Gastroesophageal sphincter (tissue), 4 donors: ENCODE data around the gene CCDC27. TPM values are rescaled to one million over a fixed set of nuclear protein-coding genes. Genes with fewer than 3 reads are reported as not detected.

Source experiments
- ATAC-seq: fragments of 150-250 bp; one replicate; pipeline ENCODE4 v1.9.1; 2016; ENCODE audit warnings: mild to moderate bottlenecking, moderate library complexity
- H3K27ac ChIP-seq, 4 donors: fragments of 200-600 bp; sonication (generic) in 3 of 4; 1 replicate in 3 of 4; 2 replicates in 1 of 4; pipeline ENCODE4 v1.5.1; 2016 to 2019
- H3K27me3 ChIP-seq: fragments of 200-600 bp; sonication (generic); one replicate; pipeline ENCODE4 v1.5.1; 2019
- H3K36me3 ChIP-seq, 2 donors: fragments of 200-600 bp; sonication (generic); one replicate each; pipeline ENCODE4 v1.5.1; 2019; ENCODE audit warnings: control low read depth in 1 of 2
- H3K4me1 ChIP-seq, 3 donors: fragments of 200-600 bp; sonication (generic); 1 replicate in 2 of 3; 2 replicates in 1 of 3; pipeline ENCODE4 v1.5.1; 2016 to 2019; ENCODE audit warnings: control low read depth in 2 of 3
- H3K4me3 ChIP-seq, 2 donors: fragments of 200-600 bp; sonication (generic); one replicate each; pipeline ENCODE4 v1.5.1; 2019; ENCODE audit warnings: mild to moderate bottlenecking in 1 of 2, moderate library complexity in 1 of 2
- H3K9me3 ChIP-seq, 3 donors: fragments of 200-600 bp; sonication (generic); one replicate each; pipeline ENCODE4 v1.5.1; 2017 to 2019; ENCODE audit warnings: control low read depth in 2 of 3
- CTCF ChIP-seq, 4 experiments: fragments of 200-600 bp in 2 of 4; fragments of 450-650 bp in 2 of 4; sonication (generic) in 1 of 4; IDR thresholded peaks; one replicate each; pipeline ENCODE4 v1.5.1; 2017 to 2019; ENCODE audit warnings: antibody characterized with exemption in 4 of 4, mild to moderate bottlenecking in 2 of 4, moderate library complexity in 2 of 4
- EP300 ChIP-seq: sonication (generic); formaldehyde crosslinking; IDR thresholded peaks from one replicate; pipeline ENCODE4 v1.6.1; 2017; ENCODE audit warnings: antibody characterized with exemption, mild to moderate bottlenecking
- POLR2A ChIP-seq, 2 donors: fragments of 450-650 bp; IDR thresholded peaks; one replicate each; pipeline ENCODE4 v1.6.1; 2017; ENCODE audit warnings: antibody characterized with exemption in 2 of 2, mild to moderate bottlenecking in 2 of 2, moderate library complexity in 1 of 2
- POLR2AphosphoS5 ChIP-seq: sonication (generic); formaldehyde crosslinking; IDR thresholded peaks from one replicate; pipeline ENCODE4 v1.6.1; 2017; ENCODE audit warnings: antibody characterized with exemption
- WGBS, 2 donors: methylation state at CpG; one replicate each; pipeline ENCODE4 v1.1.5; 2018; ENCODE audit warnings: low coverage in 1 of 2; 5-methylcytosine and 5-hydroxymethylcytosine counted together
- total RNA-seq, 4 donors: library from RNA; depleted of rRNA; stranded (reverse); fragments of >200 nt; gene quantifications; one replicate each; pipeline ENCODE4 v1.1.0, GENCODE V29; 2016

Gene CCDC27
- total RNA-seq, 4 donors from 2014 or later, result not detected

- no peaks in the 10 kb centered on the region for H3K9me3 ChIP-seq
- no peak for TF ChIP-seq EP300
- no peak for TF ChIP-seq POLR2A (IDR thresholded peaks at IDR 0.05)
- TF ChIP-seq POLR2AphosphoS5, result no peak
- no peak for TF ChIP-seq CTCF (IDR thresholded peaks at IDR 0.05)
- H3K36me3 ChIP-seq, result no peaks in the 10 kb centered on the region
- H3K4me3 ChIP-seq, result no peak overlapping the region
- no peaks in the 10 kb centered on the region for H3K4me1 ChIP-seq
- WGBS, 2 donors, result no CpG with 5 or more reads among the region's 19 CpGs
- peaks cover 96% of the 10 kb centered on the region for H3K27me3 ChIP-seq
- H3K27ac ChIP-seq, result no peak overlapping the region
- ATAC-seq, result no peak
Measured at GRCh38 chr1:3705341-3705950, 46.8 kb upstream of the CCDC27 start.

- no peaks in the 10 kb centered on the region for H3K36me3 ChIP-seq
- TF ChIP-seq POLR2A (IDR thresholded peaks at IDR 0.05) (no peak), CTCF (IDR thresholded peaks at IDR 0.05) (no peak), POLR2AphosphoS5 (no peak), EP300 (no peak)
Measured at GRCh38 chr1:3706651-3707297, 45.5 kb upstream of the CCDC27 start.

GRCh38 chr1:3707298-3707938, 44.8 kb upstream of the CCDC27 start:
- Histone ChIP-seq H3K27me3 (peaks cover 93% of the 10 kb centered on the region), H3K4me3 (no peak overlapping the region), H3K4me1 (no peaks in the 10 kb centered on the region), H3K27ac (no peak overlapping the region), H3K36me3 (no peaks in the 10 kb centered on the region), H3K9me3 (no peaks in the 10 kb centered on the region)
- ATAC-seq, result no peak
- 7 to 20% methylated on average over 3 to 7 of the region's 35 CpGs for WGBS, 2 donors
- no peak for TF ChIP-seq CTCF (IDR thresholded peaks at IDR 0.05)
- no peak for TF ChIP-seq POLR2AphosphoS5
- no peak for TF ChIP-seq POLR2A (IDR thresholded peaks at IDR 0.05)
- no peak for TF ChIP-seq EP300

More at GRCh38 chr1:3706651-3707297, 45.5 kb upstream of the CCDC27 start:
- no peak overlapping the region for H3K27ac ChIP-seq
- H3K9me3 ChIP-seq, result no peaks in the 10 kb centered on the region
- no peak for ATAC-seq
- no peaks in the 10 kb centered on the region for H3K4me1 ChIP-seq
- 90% methylated on average over 2 of the region's 26 CpGs; no CpG with 5 or more reads in 1 of the 2 donors for WGBS, 2 donors
- H3K27me3 ChIP-seq, result peaks cover 95% of the 10 kb centered on the region
- no peak overlapping the region for H3K4me3 ChIP-seq

- Histone ChIP-seq H3K27ac (no peak overlapping the region), H3K9me3 (no peaks in the 10 kb centered on the region), H3K36me3 (no peaks in the 10 kb centered on the region), H3K4me3 (no peak overlapping the region), H3K27me3 (peaks cover 93% of the 10 kb centered on the region), H3K4me1 (no peaks in the 10 kb centered on the region)
- 81% methylated on average over 7 of the region's 11 CpGs; no CpG with 5 or more reads in 1 of the 2 donors for WGBS, 2 donors
- ATAC-seq, result no peak
- TF ChIP-seq POLR2AphosphoS5 (no peak), POLR2A (IDR thresholded peaks at IDR 0.05) (no peak), CTCF (IDR thresholded peaks at IDR 0.05) (no peak)
Measured at GRCh38 chr1:3707939-3708328, 44.3 kb upstream of the CCDC27 start.
